ENCODE data around the gene CBFB.

Gene CBFB

DNA sequence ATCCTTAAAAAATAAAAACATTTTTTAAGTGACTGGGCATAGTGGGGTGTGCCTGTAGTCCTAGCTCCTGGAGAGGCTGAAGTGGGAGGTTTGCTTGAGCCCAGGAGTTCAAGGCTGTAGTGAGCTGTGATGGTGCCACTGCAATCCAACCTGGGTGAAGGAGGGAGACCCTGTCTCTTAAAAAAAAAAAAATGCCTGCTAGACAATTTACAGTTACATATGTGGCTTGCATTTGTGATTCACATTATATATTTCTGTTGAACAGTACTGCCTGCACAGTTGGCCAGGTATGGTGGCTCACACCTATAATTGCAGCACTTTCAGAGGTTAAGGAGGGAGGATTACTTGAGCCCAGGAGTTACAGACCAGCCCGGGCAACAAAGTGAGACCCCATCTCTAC lies 23.4 kb downstream of the CBFB start:
- DNase-seq, result no peak

DNA sequence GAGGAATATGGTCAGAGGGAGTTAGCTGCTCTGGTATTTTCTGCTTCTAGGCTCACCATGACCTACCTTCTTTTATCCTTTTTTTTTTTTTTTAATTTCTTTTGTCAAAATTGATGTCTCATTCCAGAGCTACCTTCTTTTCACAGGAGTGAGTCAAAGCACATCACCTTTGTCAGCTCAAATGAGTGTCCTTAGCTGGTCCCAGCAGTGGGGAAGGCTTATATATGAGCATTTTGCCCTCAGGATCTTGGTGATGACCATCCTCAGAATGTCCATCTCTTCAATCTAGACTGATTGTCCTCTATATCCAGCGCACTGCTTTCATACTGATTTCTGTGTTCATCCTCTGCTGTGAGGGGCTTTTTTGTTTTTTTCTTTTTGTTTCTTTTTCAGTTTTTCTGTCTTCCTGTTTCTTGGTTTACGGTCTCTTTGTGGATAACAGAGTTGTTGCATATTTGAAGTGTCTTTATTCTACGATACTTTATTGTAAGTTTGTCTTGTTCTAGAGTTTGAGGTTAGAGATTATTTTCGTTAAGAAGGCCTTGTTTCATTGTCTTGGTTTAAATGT lies 24.9 kb downstream of the CBFB start:
- no peak for DNase-seq

DNA sequence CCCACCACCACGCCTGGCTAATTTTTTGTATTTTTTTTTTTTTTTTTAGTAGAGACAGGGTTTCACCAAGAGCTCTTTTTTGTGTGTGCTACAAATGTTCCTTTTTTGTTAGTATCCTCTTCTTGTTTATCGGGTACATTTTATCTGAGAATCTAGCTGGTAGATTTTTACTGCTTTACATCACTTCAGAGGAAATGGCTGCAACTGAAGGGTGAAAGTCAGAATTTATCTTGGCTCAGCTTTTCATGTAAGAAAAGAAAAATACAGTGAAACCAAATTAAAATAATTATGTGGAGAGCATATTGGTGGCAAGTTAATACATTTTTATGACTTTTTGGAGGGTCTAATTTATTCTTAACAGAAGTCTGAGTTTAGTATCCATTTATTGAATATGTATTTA lies 26.0 kb downstream of the CBFB start:
- no peak for DNase-seq

DNA sequence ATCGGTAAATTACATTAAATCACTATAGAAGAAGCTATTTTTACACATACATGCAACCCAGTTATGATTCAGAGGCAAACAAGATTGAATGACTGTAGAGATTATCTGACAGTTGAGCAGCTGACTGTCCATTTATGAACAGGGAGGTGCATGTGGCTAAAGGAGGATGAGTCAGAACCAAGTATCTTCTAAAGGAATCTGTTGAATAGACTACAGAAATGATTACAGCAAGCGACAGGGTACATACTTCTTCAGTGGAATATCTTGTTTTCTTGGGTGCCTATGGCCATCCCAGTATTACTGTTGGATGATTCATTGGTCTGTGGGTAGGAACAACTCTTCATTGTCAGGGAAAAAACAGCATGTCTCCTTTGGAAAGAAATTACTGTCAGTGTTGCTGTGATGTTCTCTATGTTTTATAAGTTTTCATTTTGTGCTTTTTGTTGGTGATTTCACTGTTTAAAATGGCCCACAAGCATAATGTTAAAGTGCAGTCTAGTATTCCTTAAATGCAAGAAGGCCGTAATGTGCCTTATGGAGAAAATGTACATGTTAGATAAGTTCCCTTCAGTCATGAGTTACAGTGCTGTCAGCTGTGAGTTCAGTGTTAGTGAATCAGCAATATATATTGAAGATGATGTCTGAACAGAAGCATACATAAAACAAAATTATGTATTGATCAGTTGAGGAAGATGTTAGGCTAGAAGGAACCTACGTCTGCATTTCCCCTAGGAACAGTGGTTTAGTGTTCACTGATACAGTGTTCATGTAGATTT lies 27.0 kb downstream of the CBFB start:
- DNase-seq, result no peak

DNA sequence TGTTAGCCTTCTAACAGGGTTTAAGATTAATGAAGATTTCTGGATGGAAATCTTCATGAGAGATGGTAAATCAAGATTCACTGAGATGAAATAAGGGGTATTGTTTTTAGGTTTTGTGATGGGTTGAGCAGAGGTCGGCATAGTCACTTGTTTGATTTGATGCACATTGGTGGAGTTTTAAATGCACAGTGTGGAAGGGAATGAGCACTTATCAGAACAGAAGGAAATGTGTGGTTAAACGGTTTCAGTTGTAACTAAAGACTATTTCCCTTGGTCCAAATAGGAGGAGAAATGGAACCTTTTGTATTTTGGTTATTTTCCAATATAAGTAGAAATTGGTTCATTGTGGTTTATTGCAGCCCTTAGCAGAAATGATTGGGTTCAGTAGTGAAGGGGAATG lies 34.1 kb downstream of the CBFB start:
- no peak for DNase-seq

DNA sequence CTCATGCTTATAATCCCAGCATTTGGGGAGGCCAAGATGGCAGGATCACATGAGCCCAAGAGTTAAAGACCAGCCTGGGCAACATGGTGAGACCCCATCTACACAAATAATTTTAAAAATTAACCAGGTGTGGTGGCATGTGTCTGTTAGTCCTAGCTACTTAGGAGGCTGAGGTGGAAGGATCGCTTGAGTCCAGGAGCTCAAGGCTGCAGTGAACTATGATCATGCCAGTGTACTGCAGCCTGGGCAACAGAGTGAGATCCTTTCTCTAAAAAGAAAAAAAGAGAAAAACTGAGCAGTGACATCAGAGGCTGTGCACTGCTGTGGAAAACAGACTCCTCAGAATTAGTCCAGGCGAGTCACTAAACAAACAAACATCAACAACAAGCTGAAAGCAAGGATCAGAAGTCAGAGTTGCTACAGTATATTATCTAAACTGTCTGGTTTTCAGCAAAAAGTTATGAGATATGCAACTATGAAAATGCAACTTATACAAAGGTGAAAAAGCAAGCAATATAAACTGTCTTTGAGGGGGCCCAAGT lies 39.3 kb downstream of the CBFB start:
- DNase-seq, result no peak

DNA sequence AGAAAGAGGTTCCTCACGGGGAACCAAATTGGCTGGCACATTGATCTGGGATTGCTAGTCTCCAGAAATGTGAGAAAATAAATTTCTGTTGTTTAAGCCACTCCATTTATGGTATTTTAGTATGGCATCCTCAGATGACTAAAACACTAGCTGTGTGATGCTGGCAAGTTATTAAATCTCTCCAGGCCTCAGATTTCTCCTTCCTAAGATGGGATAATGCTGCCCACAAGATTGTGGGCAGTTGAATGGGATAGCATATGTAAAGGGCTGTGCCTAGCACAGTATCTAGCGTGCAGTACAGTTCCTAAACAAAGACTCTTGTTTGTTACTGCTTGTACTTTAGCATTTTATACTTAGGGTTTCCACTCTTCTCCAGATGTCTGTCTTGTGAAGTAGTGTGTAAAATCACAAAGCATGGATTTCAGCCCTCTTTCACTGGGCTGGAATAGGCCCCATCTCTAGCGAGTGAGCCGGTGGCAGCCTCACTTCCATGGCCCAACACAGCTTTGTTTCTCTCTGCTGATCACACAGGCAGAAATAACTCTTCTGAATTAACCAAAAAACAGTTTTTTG lies 42.6 kb downstream of the CBFB start:
- DNase-seq, result no peak

DNA sequence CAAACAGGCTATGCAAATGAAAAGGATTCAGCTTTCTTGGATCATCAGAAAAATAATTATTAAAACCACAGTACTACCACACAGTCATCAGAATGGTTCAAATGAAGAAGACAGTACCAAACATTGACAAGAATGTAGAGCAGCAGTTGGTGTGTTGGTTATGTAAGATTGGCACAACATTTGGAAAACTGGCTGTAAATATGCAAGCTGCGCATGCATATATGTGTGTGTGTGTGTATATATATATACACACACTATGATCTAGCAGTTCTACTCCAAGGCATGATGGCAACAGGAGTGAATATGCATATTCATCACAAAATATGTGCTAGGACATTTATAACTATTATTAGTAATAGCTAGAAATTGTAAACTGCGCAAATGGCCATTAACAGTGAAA lies 46.4 kb downstream of the CBFB start:
- no peak for DNase-seq

DNA sequence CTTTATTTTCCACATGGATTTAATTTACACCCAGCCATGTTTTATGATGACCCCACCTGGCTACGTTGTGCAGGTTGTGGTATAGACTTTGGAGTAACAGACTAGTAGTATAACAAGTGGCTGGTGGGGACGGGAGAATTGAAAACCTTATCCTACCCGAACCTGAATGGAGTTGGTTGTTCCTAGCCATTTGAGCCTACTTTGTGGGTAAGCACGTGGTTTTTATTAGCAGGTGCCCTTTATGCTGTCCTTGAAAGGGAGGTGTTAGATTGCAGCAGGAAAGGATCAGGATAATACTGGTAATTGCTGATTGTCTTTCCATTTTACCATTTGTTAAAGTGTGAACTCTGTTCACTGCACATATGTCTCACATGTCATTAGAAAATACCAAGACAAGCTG lies 48.9 kb downstream of the CBFB start:
- DNase-seq, result no peak

DNA sequence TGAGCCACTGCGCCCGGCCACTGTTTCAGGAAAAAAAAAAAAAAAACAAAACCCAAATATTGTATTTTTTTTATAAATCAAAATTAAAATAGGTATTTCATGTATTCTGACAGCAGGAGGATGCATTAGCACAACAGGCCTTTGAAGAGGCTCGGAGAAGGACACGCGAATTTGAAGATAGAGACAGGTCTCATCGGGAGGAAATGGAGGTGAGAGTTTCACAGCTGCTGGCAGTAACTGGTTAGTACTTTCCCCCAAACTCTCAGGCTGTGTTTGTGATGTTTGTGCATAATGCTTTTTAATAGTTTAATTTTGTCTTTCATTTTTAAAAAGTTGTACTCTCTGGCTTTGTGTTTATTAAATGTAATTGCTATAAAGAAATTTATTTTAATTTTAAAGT lies 53.2 kb downstream of the CBFB start:
- DNase-seq, result no peak

DNA sequence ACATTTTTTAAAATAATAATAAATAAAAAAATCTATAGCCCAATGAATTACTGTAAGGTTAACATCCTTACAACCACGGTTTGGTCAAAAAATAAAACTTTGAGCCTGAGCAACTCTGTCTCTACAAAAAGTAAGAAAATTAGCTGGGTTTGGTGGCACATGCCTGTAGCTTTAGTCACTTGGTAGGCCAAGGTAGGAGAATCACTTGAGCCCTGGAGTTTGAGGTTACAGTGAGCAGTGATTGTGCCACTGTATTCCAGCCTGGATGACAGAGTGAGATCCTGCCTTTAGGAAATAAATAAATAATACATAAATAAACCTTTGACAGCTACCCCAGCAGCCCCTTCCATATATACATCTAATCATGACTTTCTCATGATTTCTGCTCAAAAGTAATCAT lies 53.9 kb downstream of the CBFB start:
- DNase-seq, result no peak

DNA sequence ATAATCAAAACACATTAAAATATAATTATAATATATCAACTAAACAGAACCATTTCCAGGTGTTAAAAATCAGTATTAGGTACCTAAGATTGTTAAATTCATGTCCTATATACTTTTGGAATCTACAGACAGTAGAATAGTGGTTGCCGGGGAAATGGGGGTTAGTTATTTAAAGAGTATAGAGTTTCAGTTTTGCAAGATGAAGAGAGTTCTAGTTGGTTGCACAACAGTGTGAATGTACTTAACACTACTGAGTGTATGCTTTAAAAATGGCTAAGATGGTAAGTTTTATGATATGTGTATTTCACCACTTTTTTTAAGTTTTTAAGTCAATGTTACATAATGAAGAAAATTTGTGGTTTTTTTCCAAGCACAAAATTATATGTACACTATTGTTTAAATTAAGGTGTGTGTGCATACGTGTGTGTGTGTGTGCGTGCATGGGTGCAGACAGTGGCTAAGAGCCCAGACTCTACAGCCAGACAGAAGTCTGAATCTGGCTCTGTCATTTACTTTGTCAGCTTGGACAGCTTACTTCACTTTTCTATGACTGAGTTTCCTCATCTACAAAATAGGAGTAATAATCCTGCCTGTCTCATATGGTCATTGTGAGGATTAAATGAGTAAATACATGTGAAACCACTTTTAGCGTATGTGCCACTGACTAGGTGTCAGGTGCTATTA lies 55.5 kb downstream of the CBFB start:
- no peak for DNase-seq

DNA sequence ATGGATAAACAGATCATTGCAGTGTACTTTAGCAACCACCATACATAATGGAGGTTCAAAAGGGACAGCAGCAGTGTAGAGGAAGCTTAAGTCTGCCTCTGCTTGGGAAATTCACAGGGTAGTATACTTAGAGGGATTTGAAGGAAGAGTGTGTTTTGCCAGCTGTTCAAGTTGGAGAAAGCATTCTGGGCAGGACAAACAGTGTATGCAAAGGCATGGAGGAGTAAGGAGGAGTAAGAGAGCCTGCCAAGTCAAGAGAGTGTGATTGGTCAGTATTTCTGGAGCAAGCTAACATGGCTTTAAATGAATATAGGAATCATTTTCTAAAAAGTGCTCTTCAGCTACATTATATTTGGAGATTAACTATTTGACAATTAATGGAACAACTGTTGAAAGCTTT lies 57.9 kb downstream of the CBFB start:
- no peak for DNase-seq

DNA sequence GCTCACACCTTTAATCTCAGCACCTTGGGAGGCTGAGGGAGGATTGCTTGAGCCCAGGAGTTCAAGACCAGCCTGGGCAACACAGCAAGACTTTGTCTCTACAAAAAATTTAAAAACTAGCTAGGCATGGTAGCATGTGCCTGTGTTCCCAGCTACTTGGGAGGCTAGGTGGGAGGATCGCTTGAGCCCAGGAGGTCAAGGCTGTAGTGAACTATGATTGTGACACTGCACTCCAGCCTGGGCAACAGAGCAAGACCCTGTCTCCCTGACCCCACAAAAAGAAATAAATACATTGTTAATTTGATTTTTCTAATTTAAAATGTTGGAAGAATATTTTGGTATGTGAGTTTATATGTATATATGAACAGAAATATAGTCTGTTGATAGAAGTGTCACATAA lies 58.3 kb downstream of the CBFB start:
- no peak for DNase-seq

DNA sequence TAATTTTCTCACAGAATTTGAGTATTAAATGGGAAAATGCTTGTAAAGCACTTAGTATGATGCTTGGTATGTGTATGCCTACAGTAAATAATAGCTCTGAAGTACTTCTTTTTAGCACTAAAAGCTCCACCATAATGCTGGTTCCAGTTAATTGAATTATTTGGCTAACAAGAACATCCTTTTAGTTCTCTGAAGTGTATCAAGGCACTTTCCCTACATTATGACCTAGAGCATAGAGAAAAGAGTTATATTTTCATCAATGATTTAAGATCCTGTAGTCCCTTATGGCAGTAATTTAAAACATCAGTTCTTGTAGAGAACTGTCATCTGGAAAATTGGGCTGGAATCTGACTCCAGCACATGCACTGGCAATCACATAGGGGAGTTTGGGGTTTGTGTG lies 58.9 kb downstream of the CBFB start:
- no peak for DNase-seq

DNA sequence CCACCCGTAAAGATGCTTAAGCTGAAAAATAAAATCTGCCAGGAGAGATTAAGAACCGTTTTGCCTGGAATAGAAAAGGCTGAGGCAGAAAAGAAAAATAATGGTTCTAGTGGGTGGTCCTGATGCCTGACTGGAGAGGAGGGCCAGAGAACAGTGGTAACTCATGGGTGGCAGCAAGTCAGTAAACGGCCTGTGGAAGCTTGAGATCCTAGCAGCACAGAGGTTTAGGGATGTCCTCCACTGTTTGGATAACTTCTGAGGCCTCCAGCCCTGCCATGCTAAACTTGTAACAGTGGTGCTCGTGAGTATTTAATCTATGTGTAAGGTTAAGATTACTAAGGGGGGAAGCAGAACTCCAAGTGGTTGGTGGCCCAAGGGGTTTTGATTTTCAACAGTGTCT lies 59.6 kb downstream of the CBFB start:
- no peak for DNase-seq

DNA sequence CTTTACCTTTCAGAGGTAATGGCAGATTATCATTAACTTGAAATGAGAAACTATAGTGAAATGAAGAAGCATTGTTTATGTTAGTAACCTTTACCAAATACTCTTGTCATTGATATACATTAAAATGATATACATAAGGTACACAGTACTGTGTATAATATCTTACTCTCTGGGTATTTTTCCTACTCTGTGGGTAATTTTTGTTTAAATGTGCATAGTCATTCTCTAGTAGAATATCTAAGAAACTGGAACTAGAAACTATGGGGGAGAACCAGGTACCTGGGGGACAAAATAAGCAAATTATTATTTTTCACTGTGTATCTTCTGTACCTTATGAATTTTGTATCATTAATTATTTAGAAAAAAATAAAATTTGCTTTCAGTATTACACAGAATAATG lies 60.2 kb downstream of the CBFB start:
- DNase-seq, result no peak

DNA sequence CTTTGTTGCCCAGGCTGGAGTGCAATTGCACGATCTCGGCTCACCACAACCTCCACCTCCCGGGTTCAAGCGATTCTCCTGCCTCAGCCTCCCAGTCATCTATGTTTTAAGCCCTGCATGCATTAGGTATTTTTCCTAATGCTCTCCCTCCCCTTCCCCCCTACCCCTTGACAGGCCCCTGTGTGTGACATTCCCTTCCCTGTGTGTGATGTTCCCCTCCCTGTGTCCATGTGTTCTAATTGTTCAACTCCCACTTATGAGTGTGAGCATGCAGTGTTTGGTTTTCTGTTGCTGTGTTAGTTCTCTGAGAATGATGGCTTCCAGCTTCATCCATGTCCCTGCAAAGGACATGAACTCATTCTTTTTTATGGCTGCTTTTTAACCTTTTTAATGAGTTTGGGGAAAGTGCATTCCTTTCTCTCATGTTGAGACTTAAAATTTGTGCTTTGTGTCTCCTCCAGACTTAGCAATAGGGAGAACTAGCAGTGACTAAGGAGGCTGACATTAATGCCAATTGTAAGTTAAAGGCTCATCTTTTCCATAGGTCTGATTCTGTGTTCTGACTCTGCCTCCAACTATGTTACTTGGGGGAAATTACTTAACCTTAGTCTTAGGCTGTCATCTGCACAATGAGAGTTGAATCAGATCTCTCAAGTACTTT lies 63.1 kb downstream of the CBFB start:
- DNase-seq, result no peak

DNA sequence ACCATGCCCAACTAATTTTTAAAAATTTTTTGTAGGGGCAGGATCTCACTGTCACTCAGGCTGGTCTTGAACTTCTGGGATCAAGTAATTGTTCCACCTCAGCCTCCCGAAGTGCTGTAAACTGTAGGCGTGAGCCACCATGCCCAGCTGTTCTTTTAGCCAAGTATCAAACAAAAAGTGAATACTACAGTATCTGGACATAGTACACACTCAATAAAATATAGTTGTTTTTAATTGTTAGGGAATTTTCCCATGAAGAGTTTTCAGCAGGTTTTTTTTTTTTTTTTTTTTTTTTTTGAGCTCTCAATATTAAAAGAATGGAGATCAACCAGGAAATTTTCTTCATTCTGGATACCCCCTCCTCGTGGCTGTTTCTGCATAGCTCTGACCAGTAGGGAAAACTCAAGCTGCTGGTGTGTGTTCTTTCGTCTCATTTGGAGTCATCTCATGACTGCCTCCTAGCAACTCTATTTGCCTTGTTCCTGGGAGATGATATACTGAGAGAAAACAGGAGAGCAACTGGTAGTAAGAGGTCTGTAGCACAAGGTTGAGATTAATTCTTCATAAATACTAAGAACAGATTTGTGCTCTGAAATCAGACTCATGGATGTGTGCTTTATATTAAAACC lies 64.3 kb downstream of the CBFB start:
- no peak for DNase-seq

DNA sequence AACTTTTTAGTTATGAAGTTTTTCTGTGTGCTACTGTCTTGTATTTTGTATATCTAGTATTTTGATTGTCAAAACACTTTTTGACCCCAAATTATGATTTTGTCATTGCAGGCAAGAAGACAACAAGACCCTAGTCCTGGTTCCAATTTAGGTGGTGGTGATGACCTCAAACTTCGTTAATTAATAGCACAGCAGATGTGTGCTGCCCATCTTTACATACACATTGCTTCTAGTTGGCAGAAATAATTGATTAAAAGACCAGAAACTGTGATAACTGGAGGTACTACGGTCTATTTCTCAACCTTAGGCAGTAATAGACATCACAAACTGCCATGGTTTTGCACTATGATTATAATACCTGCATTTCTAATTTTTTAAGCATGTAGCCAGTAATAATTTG lies 69.7 kb downstream of the CBFB start:
- no peak for DNase-seq

DNA sequence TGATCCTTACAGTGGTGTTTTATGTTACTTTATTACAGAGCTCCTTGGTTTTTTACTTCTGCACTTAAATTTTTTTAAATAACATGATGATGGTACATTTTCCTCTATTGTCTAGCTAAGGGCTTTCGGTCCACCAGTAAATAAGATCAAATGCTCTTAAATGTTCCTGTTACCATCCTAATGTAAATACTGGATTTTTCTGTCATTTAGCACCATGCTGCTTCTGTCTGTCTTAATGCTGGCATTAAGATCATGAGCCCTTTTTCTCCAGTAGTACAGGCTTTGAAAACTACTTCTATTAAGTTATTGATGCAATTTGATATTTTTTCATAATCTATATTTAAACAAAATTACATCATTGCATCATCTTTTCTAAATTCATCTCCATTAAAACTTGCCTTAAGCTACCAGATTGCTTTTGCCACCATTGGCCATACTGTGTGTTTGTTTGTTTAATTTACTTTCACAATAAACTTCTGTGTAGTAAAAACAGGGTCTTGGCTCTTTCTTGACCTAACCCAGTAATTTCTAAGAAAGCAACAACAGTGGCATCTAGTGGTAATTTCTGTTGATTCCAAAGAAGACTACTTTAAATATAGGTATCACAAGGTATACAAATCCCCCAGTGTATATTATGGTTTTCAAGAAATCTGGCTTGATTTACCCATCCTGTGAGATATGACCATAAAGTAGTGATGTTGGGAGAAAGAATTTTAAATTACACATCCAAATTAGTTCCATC lies 71.8 kb downstream of the CBFB start:
- no peak for DNase-seq

Data from CD4-positive, alpha-beta T cell treated with Interleukin-15 for 1 hour (primary cell).